ENCODE measurements around the gene GVQW3.

Gene GVQW3

DNA sequence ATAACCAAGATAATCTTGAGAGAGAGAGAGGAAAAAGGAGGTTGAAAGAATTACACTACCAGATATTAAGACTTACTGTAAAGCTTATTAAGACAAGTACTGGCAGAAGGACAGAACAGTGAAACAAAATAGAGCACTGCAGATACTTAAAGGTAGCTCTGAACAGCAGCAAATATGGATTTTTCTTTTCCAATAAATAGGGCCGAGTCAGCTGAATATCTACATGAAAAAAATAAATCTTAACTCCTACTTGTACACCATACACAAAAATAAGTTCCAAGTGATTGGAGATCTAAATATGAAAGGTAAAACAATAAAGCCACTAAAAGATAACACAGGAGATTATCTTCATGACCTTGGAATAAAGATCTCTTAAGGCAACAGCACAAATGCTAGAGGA lies 12.6 kb upstream of the GVQW3 start:
- DNase-seq (ENCODE audit: low read depth, low spot score), result no peak
- Histone ChIP-seq H3K27me3 (ENCODE audit: insufficient read depth, insufficient read length) (no peaks in the 10 kb centered on the region), H3K9ac (ENCODE audit: insufficient read length, low read depth) (no peak overlapping the region), H3K4me1 (ENCODE audit: insufficient read depth, insufficient read length) (no peaks in the 10 kb centered on the region), H3K36me3 (ENCODE audit: insufficient read depth, insufficient read length, low read length) (peaks cover 5% of the 10 kb centered on the region), H3K4me3 (ENCODE audit: insufficient read length, low read depth) (no peak overlapping the region), H3K9me3 (ENCODE audit: insufficient read depth, low read length) (no peaks in the 10 kb centered on the region)
- TF ChIP-seq YY1 (IDR thresholded peaks at IDR 0.05; ENCODE audit: insufficient read depth, insufficient read length) (no peak), SUZ12 (IDR thresholded peaks at IDR 0.05; ENCODE audit: extremely low read depth, insufficient read depth, insufficient read length) (no peak), ZNF274 (IDR thresholded peaks at IDR 0.05; ENCODE audit: low read depth, low read length) (no peak)

DNA sequence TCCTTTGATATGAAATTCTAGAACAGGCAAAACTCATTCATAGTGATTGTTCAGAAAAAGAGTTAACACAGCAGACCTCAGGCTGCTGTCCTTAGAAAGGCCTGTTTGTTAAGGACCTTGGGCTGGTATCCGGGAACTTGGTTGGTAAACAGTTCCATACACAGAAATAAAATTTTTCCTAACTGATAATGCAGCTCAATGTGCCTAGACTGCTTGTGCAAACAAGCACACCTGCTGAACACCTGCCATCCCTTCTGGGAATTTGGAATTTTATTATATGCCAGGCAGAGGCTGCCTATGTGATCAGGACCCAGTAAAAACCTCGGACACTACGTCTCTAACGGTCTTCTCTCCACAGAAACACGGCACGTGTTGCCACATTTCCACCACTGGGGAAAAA lies 11.7 kb upstream of the GVQW3 start:
- Histone ChIP-seq H3K36me3 (ENCODE audit: insufficient read depth, insufficient read length, low read length) (peaks cover 5% of the 10 kb centered on the region), H3K9me3 (ENCODE audit: insufficient read depth, low read length) (no peaks in the 10 kb centered on the region), H3K9ac (ENCODE audit: insufficient read length, low read depth) (no peak overlapping the region), H3K4me3 (ENCODE audit: insufficient read length, low read depth) (no peak overlapping the region), H3K4me1 (ENCODE audit: insufficient read depth, insufficient read length) (no peaks in the 10 kb centered on the region), H3K27me3 (ENCODE audit: insufficient read depth, insufficient read length) (no peaks in the 10 kb centered on the region)
- DNase-seq (ENCODE audit: low read depth, low spot score), result no peak
- no peak for TF ChIP-seq ZNF274 (IDR thresholded peaks at IDR 0.05; ENCODE audit: low read depth, low read length)
- no peak for TF ChIP-seq YY1 (IDR thresholded peaks at IDR 0.05; ENCODE audit: insufficient read depth, insufficient read length)
- TF ChIP-seq SUZ12 (IDR thresholded peaks at IDR 0.05; ENCODE audit: extremely low read depth, insufficient read depth, insufficient read length), result no peak

DNA sequence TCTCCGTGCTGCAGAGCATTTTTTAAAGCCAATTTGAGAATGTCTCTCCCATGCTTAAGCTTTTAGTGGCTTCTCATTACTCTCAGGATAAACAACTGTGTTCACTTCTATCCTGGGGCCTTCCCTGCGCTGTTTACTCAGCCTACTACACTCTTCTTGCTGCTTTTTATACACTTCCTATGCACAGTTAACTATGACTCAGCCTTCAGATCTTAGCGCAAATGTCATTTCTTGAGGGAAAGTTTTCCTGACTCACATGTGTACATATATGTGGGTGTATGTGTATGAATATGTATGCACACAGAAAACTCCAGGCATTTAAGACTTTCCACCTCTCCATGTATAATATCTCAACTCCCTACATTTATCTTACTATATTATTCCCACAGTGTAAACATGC lies 10.0 kb upstream of the GVQW3 start:
- Histone ChIP-seq H3K27me3 (ENCODE audit: insufficient read depth, insufficient read length) (no peaks in the 10 kb centered on the region), H3K36me3 (ENCODE audit: insufficient read depth, insufficient read length, low read length) (no peaks in the 10 kb centered on the region), H3K4me1 (ENCODE audit: insufficient read depth, insufficient read length) (peaks cover 2% of the 10 kb centered on the region), H3K9ac (ENCODE audit: insufficient read length, low read depth) (no peak overlapping the region), H3K9me3 (ENCODE audit: insufficient read depth, low read length) (no peaks in the 10 kb centered on the region), H3K4me3 (ENCODE audit: insufficient read length, low read depth) (no peak overlapping the region)
- TF ChIP-seq ZNF274 (IDR thresholded peaks at IDR 0.05; ENCODE audit: low read depth, low read length) (no peak), YY1 (IDR thresholded peaks at IDR 0.05; ENCODE audit: insufficient read depth, insufficient read length) (no peak), SUZ12 (IDR thresholded peaks at IDR 0.05; ENCODE audit: extremely low read depth, insufficient read depth, insufficient read length) (no peak)
- DNase-seq (ENCODE audit: low read depth, low spot score), result no peak

DNA sequence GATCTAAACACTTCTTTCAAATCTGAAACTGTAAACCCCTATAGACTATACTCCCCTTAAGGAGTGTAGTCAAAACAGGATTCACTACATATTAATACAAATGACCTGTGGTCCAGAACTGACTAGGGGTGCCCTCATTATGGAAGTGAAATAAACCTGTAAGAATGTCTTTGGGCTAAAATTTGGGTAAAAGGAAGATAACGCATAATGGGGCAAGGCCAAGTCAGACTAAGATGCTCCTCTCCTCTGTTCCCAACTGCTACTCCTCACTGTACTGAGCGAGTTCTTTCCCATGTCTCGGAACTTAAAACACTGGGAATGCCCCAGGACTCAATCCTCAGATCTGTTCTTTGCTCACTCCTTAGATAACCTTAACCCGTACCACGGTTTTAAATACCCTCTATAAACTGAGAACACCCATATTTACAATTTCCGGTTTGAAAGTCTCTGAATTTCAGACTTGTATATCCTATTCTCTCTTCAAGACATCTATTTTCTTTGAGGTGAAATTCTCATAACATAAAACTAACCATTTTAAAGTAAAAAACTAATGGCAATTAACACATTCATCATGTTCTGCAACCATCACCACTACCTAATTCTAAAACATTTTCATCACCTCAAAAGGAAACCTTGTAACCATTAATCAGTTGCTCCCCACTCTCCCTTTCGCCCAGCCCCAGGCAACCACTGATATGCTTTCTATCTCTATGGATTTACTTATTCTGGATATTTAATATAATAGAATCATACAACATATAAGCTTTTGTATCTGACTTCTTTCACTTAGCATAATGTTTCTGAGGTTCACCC lies 4.2 kb upstream of the GVQW3 start:
- H3K27me3 ChIP-seq (ENCODE audit: insufficient read depth, insufficient read length), result peaks cover 2% of the 10 kb centered on the region
- H3K9me3 ChIP-seq (ENCODE audit: insufficient read depth, low read length), result 0 out of 2 replicates have a peak, but pooled peaks cover under 1% of the 10 kb centered on the region
- no peak for DNase-seq (ENCODE audit: low read depth, low spot score)
- TF ChIP-seq YY1 (IDR thresholded peaks at IDR 0.05; ENCODE audit: insufficient read depth, insufficient read length) (no peak), SUZ12 (IDR thresholded peaks at IDR 0.05; ENCODE audit: extremely low read depth, insufficient read depth, insufficient read length) (no peak), ZNF274 (IDR thresholded peaks at IDR 0.05; ENCODE audit: low read depth, low read length) (no peak)
- H3K4me3 ChIP-seq (ENCODE audit: insufficient read length, low read depth), result no peak overlapping the region
- H3K36me3 ChIP-seq (ENCODE audit: insufficient read depth, insufficient read length, low read length), result no peaks in the 10 kb centered on the region
- H3K9ac ChIP-seq (ENCODE audit: insufficient read length, low read depth), result no peak overlapping the region
- H3K4me1 ChIP-seq (ENCODE audit: insufficient read depth, insufficient read length), result peaks cover 2% of the 10 kb centered on the region

DNA sequence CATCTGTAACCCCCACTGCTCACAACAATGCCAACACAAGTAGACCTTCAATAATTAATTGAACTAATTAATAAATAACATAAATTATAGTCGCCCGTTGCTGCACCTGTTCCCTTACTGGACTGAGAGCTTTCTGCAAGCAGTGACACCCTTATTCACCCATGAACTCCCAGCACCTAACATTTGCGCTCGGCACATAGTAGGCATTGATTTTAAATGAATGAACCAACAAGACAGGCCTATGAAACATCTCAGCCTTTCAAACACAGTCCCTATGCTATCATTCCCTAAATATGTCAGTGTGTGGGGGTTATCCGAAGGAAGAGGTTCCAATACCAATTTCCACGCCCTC lies 1.3 kb upstream of the GVQW3 start:
- H3K36me3 ChIP-seq (ENCODE audit: insufficient read depth, insufficient read length, low read length), result peaks cover 10% of the 10 kb centered on the region
- peaks cover 4% of the 10 kb centered on the region; the same call in 1 of the 2 replicates for H3K9me3 ChIP-seq (ENCODE audit: insufficient read depth, low read length)
- peaks cover 6% of the 10 kb centered on the region for H3K4me1 ChIP-seq (ENCODE audit: insufficient read depth, insufficient read length)
- H3K27me3 ChIP-seq (ENCODE audit: insufficient read depth, insufficient read length), result peaks cover 2% of the 10 kb centered on the region
- TF ChIP-seq ZNF274 (IDR thresholded peaks at IDR 0.05; ENCODE audit: low read depth, low read length) (no peak), SUZ12 (IDR thresholded peaks at IDR 0.05; ENCODE audit: extremely low read depth, insufficient read depth, insufficient read length) (no peak), YY1 (IDR thresholded peaks at IDR 0.05; ENCODE audit: insufficient read depth, insufficient read length) (no peak)
- no peak for DNase-seq (ENCODE audit: low read depth, low spot score)
- peak overlapping the region; percentile 82 for H3K9ac ChIP-seq (ENCODE audit: insufficient read length, low read depth)
- peak overlapping the region; percentile 80 for H3K4me3 ChIP-seq (ENCODE audit: insufficient read length, low read depth)

DNA sequence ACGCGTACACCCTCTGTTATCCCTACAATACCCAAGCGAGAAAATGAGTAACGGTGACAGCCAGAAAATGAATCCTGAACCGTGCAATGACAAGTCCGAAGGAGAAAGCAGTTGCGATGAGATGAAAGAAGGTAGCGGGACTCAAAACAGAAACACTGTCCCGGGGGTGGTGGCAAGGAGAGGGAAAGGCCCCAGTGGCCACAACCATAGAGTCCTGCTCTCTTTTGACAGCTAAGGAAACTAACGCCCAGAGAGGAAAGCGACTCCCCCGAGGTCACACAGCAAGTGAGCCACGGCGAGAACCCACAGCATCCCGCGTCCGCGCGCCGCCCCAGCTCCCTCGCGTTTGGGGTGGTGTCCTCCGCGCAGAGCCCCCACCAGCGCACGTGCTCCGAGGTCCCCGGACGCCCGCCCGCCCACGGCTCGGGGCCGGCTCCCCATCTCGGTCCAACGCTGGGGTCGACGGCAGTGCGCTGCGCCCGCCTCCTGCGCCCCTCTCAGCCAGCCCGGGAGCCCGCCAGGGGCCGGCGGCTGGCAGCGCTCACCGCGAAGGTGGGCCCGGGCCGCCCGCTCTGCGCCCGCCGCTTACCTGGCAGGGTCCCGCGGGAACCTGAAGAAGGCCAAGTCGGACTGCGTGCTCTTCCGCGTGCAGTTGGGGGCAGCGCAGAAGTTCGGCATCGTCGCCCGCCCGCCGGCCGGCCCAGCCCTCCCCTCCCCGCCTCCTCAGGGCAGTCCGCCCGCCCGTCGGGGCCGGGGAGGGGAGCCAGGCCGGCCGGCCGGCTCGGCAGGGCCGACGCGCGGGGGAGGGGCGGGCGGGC lies 755 bp upstream of the GVQW3 start:
- peaks cover 4% of the 10 kb centered on the region; the same call in 1 of the 2 replicates for H3K9me3 ChIP-seq (ENCODE audit: insufficient read depth, low read length)
- H3K4me3 ChIP-seq (ENCODE audit: insufficient read length, low read depth), result peak overlapping the region; percentile 80
- H3K27me3 ChIP-seq (ENCODE audit: insufficient read depth, insufficient read length), result peaks cover 2% of the 10 kb centered on the region
- peaks cover 11% of the 10 kb centered on the region for H3K36me3 ChIP-seq (ENCODE audit: insufficient read depth, insufficient read length, low read length)
- peaks cover 4% of the 10 kb centered on the region for H3K4me1 ChIP-seq (ENCODE audit: insufficient read depth, insufficient read length)
- no peak for TF ChIP-seq YY1 (IDR thresholded peaks at IDR 0.05; ENCODE audit: insufficient read depth, insufficient read length)
- TF ChIP-seq ZNF274 (IDR thresholded peaks at IDR 0.05; ENCODE audit: low read depth, low read length), result no peak
- no peak for TF ChIP-seq SUZ12 (IDR thresholded peaks at IDR 0.05; ENCODE audit: extremely low read depth, insufficient read depth, insufficient read length)
- H3K9ac ChIP-seq (ENCODE audit: insufficient read length, low read depth), result peak overlapping the region; percentile 82
- DNase-seq (ENCODE audit: low read depth, low spot score), result no peak

DNA sequence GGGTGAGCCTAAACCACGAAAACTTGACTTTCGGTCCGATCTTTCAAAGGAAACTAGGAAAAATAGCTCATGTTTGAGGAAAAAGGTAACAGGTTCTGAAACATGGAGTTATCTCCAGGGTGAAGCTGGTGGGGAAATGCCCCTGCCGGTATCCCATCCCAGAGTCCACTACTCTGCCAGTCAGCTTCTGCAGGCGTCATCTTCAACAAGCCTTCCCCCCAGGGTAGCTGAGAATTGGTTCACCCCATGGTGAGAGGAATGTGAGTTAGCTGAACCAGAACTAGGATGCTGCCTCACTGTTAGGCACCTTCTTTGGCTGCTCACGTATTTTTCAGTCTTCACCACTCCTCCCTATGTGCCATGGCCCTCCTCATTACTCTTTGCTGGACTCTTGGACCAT lies 1.1 kb downstream of the GVQW3 start:
- no peak overlapping the region for H3K4me3 ChIP-seq (ENCODE audit: insufficient read length, low read depth)
- TF ChIP-seq SUZ12 (IDR thresholded peaks at IDR 0.05; ENCODE audit: extremely low read depth, insufficient read depth, insufficient read length), result no peak
- TF ChIP-seq YY1 (IDR thresholded peaks at IDR 0.05; ENCODE audit: insufficient read depth, insufficient read length), result no peak
- no peak for TF ChIP-seq ZNF274 (IDR thresholded peaks at IDR 0.05; ENCODE audit: low read depth, low read length)

More for the DNA sequence above, 1.1 kb downstream of the GVQW3 start:
- Histone ChIP-seq H3K36me3 (ENCODE audit: insufficient read depth, insufficient read length, low read length) (peaks cover 11% of the 10 kb centered on the region), H3K9me3 (ENCODE audit: insufficient read depth, low read length) (peaks cover 4% of the 10 kb centered on the region; the same call in 1 of the 2 replicates), H3K27me3 (ENCODE audit: insufficient read depth, insufficient read length) (peaks cover 2% of the 10 kb centered on the region), H3K9ac (ENCODE audit: insufficient read length, low read depth) (no peak overlapping the region), H3K4me1 (ENCODE audit: insufficient read depth, insufficient read length) (peaks cover 4% of the 10 kb centered on the region)
- no peak for DNase-seq (ENCODE audit: low read depth, low spot score)
